Inferior parietal cortex (tissue), 1 donor: ENCODE results near the gene COPS7A.
"Not testable (repeated sequence)": the region's sequence is repeated elsewhere in the genome, so short reads cannot be mapped to it uniquely, and the experiment has no call there.

Experiments used
- DNase-seq: peaks from one replicate; pipeline ENCODE4 v3.0.0-alpha.2; 2016; ENCODE audit errors: extremely low spot score

The COPS7A gene

DNA sequence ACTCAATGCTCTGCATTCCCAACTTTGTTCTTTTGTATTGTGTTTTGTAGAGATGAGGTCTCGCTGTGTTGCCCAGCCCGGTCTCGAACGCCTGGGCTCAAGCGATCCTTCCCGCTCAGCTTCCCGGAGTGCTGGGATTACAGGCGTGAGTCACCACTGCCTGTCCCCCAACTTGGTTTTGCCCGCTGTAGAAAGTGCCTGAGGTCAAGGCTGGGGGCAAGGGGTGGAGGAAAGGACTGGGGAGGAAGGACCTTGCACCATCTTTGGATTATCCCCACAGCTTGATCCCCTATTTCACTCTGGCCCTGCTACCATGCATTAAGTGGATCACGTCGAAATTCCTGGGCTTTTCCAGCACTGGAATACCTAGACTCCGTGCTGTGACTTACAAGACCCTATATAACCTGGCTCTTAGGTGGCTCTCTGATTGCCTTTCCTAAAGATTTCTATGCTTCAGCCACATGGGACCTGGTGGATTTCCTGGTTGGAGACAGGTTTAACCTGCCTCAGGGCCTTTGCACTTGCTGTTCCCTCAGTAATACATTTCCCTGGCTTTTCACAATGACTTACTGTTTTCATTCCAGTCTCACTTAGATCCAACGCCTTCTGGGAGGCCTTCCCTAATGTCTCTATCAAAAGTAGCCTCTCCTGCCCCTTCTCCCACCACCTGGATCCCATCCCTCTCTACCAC is 22.6 kb upstream of the COPS7A start:
- DNase-seq: no peak

DNA sequence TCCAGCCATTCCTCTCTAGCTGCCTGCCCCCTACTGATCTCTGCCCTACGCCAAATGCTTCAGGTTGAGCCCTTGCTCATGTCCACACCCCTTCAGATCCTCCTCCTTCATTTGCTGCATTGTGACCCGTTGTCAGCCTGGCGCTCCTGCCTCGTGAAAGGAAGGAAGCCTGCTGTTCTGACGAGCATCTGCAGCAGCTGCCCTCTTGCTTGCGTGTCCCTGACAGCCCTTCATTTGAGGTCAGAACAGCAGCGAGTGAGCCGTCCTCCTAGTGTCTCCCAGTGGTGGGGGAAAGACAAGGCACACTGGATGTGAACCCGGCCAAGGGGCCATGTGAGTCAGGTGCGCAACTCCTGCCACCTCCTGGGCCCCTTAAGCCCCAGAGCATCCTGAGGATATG is 20.2 kb upstream of the COPS7A start:
- DNase-seq: no peak

DNA sequence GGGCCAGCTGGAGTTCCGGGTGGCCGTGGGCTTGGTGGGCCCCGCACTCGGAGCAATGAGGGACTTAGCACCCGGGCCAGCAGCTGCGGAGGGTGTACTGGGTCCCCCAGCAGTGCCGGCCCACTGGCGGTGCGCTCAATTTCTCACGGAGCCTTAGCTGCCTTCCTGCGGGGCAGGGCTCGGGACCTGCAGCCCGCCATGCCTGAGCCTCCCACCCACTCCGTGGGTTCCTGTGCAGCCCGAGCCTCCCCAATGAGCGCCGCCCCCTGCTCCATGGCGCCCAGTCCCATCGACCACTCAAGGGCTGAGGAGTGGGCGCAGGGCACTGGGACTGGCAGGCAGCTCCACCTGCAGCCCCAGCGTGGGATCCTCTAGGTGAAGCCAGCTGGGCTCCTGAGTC is 15.5 kb upstream of the COPS7A start:
- DNase-seq: not testable (repeated sequence)

DNA sequence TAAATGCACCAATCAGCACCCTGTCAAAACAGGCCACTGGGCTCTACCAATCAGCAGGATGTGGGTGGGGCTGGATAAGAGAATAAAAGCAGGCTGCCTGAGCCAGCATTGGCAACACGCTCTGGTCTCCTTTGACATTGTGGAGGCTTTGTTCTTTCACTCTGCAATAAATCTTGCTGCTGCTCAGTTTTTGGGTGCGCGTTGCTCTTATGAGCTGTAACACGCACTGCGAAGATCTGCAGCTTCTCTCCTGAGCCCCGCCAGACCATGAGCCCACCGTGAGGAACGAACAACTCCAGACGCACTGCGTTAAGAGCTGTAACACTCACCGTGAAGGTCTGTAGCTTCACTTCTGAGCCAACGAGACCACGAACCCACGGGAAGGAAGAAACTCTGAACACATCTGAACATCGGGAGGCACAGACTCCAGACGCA is 14.9 kb upstream of the COPS7A start:
- no peak for DNase-seq

DNA sequence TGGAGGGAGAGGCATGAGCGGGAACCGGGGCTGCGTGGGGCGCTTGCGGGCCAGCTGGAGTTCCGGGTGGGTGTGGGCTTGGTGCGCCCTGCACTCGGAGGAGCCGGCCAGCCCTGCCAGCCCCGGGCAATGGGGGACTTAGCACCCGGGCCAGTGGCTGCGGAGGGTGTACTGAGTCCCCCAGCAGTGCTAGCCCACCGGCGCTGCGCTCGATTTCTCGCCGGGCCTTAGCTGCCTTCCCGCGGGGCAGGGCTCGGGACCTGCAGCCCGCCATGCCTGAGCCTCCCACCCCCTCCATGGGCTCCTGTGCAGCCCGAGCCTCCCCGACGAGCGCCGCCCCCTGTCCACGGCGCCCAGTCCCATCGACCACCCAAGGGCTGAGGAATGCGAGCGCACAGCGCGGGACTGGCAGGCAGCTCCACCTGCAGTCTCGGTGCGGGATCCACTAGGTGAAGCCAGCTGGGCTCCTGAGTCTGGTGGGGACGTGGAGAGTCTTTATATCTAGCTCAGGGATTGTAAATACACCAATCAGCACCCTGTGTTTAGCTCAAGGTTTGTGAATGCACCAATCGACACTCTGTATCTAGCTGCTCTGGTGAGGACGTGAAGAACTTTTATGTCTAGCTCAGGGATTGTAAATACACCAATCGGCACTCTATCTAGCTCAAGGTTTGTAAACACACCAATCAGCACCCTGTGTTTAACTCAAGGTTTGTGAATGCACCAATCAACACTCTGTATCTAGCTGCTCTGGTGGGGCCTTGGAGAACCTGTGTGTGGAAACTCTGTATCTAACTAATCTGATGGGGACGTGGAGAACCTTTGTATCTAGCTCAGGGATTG is 7.6 kb upstream of the COPS7A start:
- DNase-seq: not testable (repeated sequence)

DNA sequence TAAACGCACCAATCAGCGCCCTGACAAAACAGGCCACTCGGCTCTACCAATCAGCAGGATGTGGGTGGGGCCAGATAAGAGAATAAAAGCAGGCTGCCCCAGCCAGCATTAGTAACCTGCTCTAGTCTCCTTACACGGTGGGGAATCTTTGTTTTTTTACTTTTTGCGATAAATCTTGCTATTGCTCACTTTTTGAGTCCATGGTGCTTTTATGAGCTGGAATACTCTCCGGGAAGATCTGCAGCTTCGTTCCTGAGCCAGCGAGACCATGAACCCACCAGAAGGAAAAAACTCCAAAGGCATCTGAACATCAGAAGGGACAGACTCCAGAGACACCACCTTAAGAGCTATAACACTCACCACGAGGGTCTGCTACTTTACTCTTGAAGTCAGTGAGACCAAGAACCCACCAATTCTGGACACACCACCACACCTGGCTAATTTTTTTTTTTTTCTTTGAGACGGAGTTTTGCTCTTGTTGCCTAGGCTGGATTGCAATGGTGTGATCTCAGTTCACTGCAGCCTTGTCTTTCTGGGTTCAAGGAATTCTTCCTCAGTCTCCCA is 6.9 kb upstream of the COPS7A start:
- DNase-seq: no peak

DNA sequence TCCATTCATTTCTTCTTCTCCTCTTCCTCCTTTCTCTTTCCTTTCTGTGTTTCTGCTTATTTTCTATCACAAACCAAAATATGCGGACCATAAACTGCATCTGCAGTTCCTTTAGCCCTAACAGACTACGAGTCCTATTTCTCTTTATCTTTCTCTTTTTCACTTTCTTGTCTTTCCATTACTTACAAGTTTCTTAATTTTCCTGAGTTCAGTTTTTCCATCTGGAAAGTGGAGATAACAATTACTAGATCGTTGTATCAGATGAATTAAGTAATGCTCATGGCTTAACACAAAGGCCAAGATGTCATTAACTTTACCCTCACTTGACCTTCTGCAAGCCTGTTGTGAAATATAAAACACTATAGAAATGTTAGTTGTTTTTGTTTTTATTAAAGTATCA is 983 bp upstream of the COPS7A start:
- DNase-seq: no peak

DNA sequence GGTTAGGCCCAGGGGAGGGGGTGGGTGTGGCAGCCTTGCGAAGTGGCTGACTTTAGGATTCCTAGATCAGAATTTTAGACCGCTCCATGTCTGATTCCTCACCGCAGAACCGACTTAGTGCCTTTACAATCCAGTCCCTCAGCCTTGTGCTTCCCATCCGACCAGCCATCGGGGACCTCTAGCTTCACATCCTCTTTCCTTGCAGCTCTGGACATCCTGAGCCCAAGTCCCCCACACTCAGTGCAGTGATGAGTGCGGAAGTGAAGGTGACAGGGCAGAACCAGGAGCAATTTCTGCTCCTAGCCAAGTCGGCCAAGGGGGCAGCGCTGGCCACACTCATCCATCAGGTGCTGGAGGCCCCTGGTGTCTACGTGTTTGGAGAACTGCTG is 557 bp downstream of the COPS7A start:
- no peak for DNase-seq

DNA sequence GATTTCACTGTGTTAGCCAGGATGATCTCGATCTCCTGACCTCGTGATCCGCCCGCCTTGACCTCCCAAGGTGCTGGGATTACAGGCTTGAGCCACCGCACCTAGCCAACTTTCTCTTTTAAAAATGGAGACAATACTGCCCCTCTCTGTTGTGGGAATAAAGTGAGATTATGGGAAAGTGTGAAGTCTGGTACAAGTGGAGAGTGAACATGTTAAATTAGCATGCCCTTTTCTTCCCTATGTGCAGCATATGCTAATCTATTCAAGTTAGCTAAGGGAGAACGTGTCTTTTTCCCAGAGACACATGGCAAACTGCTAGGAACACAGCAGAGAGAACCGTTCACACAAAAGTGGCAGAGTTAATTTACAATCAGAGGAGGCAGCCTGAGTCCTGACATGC is 1.5 kb downstream of the COPS7A start:
- no peak for DNase-seq

DNA sequence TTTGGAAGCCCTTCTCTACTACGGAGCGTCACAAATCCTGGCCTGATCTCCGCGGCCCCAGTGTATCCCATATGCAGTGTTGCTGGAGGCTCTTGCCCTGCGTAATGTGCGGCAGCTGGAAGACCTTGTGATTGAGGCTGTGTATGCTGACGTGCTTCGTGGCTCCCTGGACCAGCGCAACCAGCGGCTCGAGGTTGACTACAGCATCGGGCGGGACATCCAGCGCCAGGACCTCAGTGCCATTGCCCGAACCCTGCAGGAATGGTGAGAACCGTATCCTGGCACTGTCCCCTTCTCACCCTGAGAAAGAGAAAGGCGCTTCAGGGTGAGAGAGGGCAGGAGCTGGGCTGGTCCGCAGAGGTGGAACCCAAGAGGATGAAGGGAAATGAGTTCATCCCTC is 5.3 kb downstream of the COPS7A start:
- no peak for DNase-seq

DNA sequence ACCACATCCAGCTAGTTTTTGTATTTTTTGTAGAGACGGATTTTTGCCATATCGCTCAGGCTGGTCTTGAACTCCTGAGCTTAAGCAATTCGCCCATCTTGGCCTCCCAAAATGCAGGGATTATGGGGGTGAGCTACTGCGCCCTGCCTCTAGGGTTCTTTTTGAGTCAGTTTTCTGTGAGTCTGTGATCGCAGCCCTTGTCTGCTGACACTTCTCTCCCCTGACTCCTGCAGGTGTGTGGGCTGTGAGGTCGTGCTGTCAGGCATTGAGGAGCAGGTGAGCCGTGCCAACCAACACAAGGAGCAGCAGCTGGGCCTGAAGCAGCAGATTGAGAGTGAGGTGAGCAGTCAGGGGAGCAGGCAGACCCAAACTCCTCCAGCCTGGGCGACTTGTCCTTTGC is 6.3 kb downstream of the COPS7A start:
- DNase-seq: no peak

DNA sequence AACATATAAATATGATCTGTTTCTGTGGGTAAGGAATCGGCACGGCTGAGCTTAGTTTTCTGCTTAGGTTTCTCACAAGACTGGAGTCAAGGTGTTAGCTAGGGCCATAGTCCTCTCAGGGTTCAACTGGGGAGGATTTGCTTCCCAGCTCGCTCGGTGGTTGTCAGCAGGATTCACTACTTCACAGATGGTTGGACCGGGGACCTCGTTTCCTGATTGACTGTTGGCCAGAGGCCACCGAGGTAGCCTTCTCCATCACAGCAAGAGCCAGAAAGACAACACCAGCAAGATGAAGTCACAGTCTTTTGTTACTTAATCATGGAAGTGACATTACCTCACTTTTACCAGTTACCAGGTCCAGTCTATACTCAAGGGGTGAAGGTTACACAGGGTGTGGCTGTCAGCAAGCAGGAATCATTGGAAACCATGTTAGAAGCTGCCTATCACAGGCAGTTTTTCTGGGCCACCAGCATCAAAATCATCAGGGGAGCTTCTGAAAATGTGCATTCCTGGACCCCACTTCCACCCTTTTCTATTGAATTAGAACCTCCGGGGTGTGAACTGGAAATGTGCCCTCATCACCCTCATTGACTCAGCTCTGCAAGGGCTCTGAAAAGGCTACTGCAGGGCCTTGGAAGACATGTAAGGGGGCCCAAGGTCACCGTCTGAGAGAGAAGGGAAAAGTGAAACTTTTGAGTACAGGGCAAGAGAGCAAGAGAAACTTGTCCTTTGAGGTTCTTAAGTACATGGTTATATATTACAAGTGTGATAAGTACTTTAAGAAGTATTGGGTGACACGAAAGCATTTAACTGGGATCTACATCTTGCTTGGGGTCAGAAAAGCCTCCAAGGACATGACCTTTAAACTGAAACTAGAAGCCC is 10.9 kb downstream of the COPS7A start:
- DNase-seq: no peak

DNA sequence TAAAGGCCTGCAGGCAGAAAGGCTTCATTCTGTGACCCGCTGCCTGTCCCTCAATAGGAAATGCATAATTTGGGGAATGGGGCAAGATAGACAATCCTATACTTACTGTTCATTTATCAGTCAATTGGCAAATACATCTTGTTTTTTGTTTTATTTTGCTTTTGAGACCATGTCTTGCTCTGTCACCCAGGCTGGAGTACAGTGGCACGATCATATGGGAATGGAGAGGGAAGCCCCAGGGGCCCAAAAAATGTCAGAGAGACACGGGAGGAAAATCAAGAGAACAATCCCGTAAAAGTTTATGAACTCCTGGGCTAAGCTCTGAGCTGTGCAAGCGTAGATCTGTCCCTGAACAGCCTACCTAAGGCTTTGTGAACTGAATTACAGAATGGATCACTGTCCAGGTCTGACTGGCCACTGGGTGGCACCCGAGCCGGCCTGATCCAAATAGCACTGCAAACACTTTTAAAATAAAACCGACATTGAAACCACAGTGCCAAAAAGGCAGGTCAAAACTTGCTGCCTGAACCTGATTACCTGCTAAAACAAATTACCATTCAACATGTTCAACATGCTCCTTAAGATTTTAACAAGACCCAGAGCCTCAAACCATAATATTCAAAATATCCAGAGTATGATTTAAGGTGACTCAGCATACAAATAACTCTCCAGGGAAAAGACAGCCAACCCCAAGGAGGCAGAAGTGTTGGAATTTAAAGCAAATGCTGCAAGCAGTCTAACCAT is 11.8 kb downstream of the COPS7A start:
- peak; percentile 66 for DNase-seq

DNA sequence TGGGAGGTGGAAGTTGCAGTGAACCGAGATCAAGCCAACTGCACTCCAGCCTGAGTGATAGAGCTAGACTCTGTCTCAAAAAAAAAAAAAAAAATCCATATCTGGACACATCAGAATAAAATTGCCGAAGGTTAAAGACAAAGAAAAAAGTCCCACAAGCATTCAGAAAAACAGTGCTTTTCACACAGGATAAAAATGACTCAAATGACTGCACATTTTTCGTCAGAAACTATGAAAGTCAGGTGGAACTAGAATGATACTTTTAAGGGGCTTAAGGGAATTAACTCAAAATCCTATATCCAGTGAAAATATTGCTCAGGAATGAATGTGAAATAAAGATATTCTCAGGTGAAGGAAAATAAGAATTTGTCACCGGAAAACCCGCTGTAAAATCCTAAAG is 12.9 kb downstream of the COPS7A start:
- DNase-seq: no peak

DNA sequence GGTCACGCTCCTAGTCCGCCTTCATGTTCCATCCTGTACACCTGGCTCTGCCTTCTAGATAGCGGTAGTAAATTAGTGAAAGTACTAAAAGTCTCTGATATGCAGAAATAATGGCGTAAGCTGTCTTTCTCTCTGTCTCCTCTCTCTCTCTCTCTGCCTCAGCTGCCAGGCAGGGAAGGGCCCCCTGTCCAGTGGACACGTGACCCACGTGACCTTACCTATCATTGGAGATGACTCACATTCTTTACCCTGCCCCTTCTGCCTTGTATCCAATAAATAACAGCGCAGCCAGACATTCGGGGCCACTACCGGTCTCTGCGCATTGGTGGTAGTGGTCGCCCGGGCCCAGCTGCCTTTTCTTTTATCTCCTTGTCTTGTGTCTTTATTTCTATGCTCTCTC is 18.2 kb downstream of the COPS7A start:
- DNase-seq: not testable (repeated sequence)

DNA sequence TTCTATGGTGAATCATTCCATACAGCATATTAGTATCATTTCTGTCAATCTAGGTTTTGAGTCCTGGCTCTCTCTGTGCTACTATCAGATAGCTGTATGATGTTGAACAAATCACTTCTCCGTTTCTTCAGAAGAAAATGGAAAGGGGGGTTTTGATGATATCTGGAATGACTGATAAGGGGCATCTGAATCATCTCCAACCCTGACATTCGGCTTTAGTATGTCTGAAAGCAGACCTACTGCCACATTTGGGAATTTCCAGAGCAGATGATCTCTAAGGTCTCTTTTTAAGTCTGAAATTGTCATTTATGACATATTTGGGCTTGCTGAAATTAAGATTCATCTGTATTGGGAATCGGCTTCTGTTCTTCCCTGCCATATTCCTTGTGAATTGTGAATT is 19.0 kb downstream of the COPS7A start:
- no peak for DNase-seq

DNA sequence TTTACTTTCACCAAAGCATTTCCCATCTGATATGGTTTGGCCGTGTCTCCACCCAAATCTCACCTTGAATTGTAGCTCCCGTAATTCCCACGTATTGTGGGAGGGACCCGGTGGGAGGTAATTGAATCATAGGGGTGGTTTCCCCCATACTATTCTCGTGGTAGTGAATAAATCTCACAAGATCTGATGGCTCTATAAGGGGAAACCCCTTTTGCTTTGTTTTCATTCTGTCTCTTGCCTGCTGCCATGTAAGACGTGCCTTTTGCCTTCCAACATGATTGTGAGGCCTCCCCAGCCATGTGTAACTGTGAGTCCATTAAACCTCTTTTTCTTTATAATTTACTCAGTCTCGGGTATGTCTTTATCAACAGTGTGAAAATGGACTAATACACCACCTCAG is 19.5 kb downstream of the COPS7A start:
- not testable (repeated sequence) for DNase-seq

DNA sequence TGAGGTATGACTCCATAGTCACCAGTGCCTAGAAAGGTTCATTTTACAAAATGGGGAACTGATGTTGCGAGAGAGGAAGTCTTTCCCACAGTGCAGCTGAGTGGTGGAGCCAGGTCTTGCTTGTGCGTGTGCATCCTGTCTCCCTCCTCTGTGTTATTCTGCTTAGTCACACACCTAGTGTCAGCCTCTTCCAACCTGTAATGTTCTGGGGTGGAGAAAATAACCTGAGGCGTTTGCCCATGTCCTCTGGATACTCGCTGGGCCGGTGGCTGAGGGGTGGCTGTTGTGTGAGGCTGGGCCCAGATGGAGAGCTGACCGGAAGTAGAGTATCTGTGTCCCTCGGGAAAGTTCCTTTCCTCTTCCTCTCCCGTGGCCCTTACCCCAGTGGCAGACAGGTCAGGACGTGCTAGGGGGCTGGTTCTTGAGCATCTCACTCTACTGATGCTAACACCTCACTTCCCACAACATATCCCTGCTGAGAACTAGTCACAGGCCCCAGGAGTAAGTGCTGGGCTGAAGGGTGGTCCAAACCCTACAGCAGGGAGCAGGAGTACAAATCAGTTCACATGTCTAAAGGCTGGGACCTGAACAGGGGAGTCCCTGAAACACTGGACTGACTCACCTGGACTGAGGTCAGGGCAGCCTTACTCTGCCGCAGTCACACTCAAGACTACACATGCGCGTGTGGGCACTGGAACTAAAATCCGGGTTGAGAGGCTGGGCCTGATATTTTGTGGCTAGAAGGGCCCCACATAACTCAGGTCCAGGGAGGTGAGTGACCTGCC is 22.1 kb downstream of the COPS7A start:
- no peak for DNase-seq

DNA sequence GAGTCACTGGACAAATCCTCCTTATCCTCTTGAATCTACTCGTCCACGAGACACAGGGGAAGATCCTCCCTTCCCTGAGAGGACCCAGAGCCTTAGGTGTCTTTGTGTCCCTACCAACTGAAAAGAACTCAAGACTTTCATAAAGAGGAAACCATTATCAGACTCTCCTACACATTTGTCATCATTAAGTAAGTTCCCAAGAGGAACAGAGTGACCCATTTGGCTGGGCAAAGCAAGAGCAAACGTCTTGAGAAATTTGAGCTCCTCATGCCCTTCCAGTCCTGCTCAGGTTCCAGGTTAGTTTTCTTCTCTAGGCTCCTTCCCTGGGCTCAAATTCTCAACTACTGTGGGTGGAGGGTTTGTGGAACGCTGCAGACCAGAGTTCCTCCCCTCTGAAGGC is 23.4 kb downstream of the COPS7A start:
- DNase-seq: no peak

DNA sequence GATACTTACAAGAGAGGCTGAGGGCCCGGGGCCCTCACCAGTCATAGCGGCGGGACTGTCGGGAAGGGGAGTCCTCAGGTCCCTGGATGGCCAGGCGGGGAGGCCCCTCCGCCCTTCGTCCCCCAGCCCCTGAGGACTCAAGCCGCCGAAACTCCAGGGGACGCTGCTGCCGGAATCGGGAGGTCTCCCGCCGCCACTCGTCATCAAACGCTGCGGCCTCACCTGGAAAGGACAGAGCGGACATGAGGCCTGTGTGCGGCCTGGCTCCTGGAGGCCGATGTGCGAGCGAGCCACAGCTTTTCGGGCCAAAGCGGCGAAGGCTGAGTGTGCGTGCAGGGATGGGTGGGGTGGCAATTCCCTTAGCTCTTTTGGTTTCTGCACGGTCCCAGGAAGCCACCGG is 24.9 kb downstream of the COPS7A start:
- no peak for DNase-seq

DNA sequence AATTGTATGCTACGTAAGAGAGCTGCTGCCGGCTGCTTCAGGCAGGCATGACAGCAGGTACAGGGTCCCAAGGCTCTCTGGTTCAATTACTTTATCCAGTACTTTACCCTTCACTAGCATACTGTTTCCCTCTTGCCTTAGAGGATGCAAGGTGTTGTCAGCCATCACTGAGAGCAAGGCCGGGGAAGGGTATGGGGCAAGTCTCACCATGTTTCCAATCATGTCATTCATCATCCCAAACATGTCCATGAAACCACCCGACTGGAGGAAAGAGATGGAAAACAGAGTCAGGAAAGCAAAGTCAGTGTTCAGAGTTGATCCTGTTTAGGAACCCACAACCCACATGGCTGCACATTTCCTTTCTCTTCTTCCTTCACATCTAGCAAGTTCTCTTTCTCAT is 26.7 kb downstream of the COPS7A start:
- no peak for DNase-seq
